Endothelial cell of coronary artery (primary cell): ENCODE results near the gene PRSS37. TPM values are rescaled to one million over a fixed set of nuclear protein-coding genes. Genes with fewer than 3 reads are reported as not detected.

Source experiments
- total RNA-seq: library from RNA; depleted of rRNA; stranded (reverse); fragments of >200 nt; gene quantifications from 2 replicates; pipeline ENCODE4 v1.2.3, GENCODE V29; 2014

Gene PRSS37
- not detected in 2 replicates for total RNA-seq

GRCh38 chr7:141841385-141841784 lies at the start of gene PRSS37:
TSS of gene PRSS37 (minus strand) at chr7:141841485. CDS start at chr7:141841049, 436 bp downstream.

GRCh38 chr7:141789917-141790316 lies 51.4 kb downstream of the PRSS37 start, which contains the start of gene TAS2R5:
TSS of gene TAS2R5 (plus strand) at chr7:141790217. CDS start at chr7:141790362, 145 bp downstream.

Other genes starting within 250 kb of the PRSS37 start
- 36.0 and 40.8 TPM in 2 replicates for gene DENND11, start 139.3 kb downstream of the PRSS37 start, total RNA-seq
- 0.09 TPM in 1 of 2 replicates, not detected in the other for gene WEE2, start 133.1 kb downstream of the PRSS37 start, total RNA-seq
- gene SSBP1, start 103.1 kb downstream of the PRSS37 start, total RNA-seq: 181 and 257 TPM in 2 replicates
- gene TAS2R3, start 77.4 kb downstream of the PRSS37 start, total RNA-seq: 1.2 and 1.3 TPM in 2 replicates
- gene TAS2R4, start 64.8 kb downstream of the PRSS37 start, total RNA-seq: 0.85 and 0.90 TPM in 2 replicates
- gene TAS2R5, start 51.3 kb downstream of the PRSS37 start, total RNA-seq: 0.81 and 0.94 TPM in 2 replicates
- not detected in 2 replicates for gene OR9A4, start 74.9 kb upstream of the PRSS37 start, total RNA-seq
- gene CLEC5A, start 105.5 kb upstream of the PRSS37 start, total RNA-seq: not detected in 2 replicates
- gene TAS2R38, start 132.3 kb upstream of the PRSS37 start, total RNA-seq: not detected in 2 replicates
- under 0.01 and 0.09 TPM in 2 replicates for gene MGAM, start 154.4 kb upstream of the PRSS37 start, total RNA-seq